ENCODE measurements around the gene PTPRT. TPM values are rescaled to one million over a fixed set of nuclear protein-coding genes. Genes with fewer than 3 reads are reported as not detected.

Gene PTPRT
- total RNA-seq, 1 donor from 2014 or later = not detected

DNA sequence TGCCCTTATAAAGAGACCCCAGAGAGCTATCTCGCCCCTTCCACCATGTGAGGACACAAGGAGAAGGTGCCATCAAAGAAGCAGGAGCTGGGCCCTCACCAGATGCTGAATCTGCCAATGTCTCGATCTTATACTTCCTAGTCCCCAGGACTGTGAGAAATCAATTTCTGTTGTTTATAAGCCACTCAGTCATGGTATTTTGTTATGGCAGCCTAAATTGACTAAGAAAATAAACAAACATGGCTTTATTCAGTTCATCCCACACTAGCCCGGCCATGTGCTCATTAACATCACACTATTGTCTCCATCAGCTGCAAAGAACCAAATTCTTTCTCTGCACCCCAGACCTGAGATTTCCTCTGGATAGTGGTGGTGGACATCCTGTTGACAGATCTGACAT, 302.4 kb downstream of the PTPRT start:
- no peak overlapping the region for H3K4me3 Mint-ChIP-seq
- H3K27me3 Mint-ChIP-seq (ENCODE audit: insufficient read depth) = no peaks in the 10 kb centered on the region
- intact Hi-C loops (cut with micrococcal nuclease) = no loop called here

GRCh38 chr20:42886801-42887200, 302.9 kb downstream of the PTPRT start:
- H3K4me1 Mint-ChIP-seq (ENCODE audit: low read depth) = no peaks in the 10 kb centered on the region
- intact Hi-C loops (cut with micrococcal nuclease) = no loop called here
- no peak overlapping the region for H3K27ac Mint-ChIP-seq
- no peaks in the 10 kb centered on the region for H3K36me3 Mint-ChIP-seq (ENCODE audit: low read depth)
- H3K27me3 Mint-ChIP-seq (ENCODE audit: insufficient read depth) = no peaks in the 10 kb centered on the region
- H3K4me3 Mint-ChIP-seq = no peak overlapping the region
- H3K9me3 Mint-ChIP-seq = no peaks in the 10 kb centered on the region
- DNase-seq (ENCODE audit: low spot score) = no peak

More for the DNA sequence above, 302.4 kb downstream of the PTPRT start:
- Mint-ChIP-seq H3K9me3 (no peaks in the 10 kb centered on the region), H3K27ac (no peak overlapping the region), H3K36me3 (ENCODE audit: low read depth) (no peaks in the 10 kb centered on the region), H3K4me1 (ENCODE audit: low read depth) (no peaks in the 10 kb centered on the region)
- no peak for DNase-seq (ENCODE audit: low spot score)

GRCh38 chr20:42886046-42886445, 303.7 kb downstream of the PTPRT start:
- Mint-ChIP-seq H3K4me1 (ENCODE audit: low read depth) (no peaks in the 10 kb centered on the region), H3K9me3 (no peaks in the 10 kb centered on the region), H3K27me3 (ENCODE audit: insufficient read depth) (no peaks in the 10 kb centered on the region), H3K4me3 (no peak overlapping the region), H3K36me3 (ENCODE audit: low read depth) (no peaks in the 10 kb centered on the region), H3K27ac (no peak overlapping the region)
- intact Hi-C loops (cut with micrococcal nuclease) = no loop called here
- DNase-seq (ENCODE audit: low spot score) = no peak

GRCh38 chr20:42875581-42875980, 314.1 kb downstream of the PTPRT start:
- Mint-ChIP-seq H3K27me3 (ENCODE audit: insufficient read depth) (no peaks in the 10 kb centered on the region), H3K4me1 (ENCODE audit: low read depth) (no peaks in the 10 kb centered on the region), H3K9me3 (peaks cover 3% of the 10 kb centered on the region), H3K27ac (no peak overlapping the region), H3K36me3 (ENCODE audit: low read depth) (no peaks in the 10 kb centered on the region), H3K4me3 (no peak overlapping the region)
- no peak for DNase-seq (ENCODE audit: low spot score)
- intact Hi-C loops (cut with micrococcal nuclease) = no loop called here

- Mint-ChIP-seq H3K4me1 (ENCODE audit: low read depth) (no peaks in the 10 kb centered on the region), H3K4me3 (no peak overlapping the region), H3K36me3 (ENCODE audit: low read depth) (no peaks in the 10 kb centered on the region), H3K9me3 (peaks cover 3% of the 10 kb centered on the region), H3K27me3 (ENCODE audit: insufficient read depth) (no peaks in the 10 kb centered on the region), H3K27ac (no peak overlapping the region)
- intact Hi-C loops (cut with micrococcal nuclease) = no loop called here
- no peak for DNase-seq (ENCODE audit: low spot score)
These were observed 316.4 kb downstream of the PTPRT start for GRCh38 chr20:42873259-42873658.

GRCh38 chr20:42864116-42864515, 325.6 kb downstream of the PTPRT start:
- intact Hi-C loops (cut with micrococcal nuclease) = no loop called here
- Mint-ChIP-seq H3K4me1 (ENCODE audit: low read depth) (no peaks in the 10 kb centered on the region), H3K9me3 (no peaks in the 10 kb centered on the region), H3K27me3 (ENCODE audit: insufficient read depth) (no peaks in the 10 kb centered on the region), H3K4me3 (no peak overlapping the region), H3K27ac (no peak overlapping the region), H3K36me3 (ENCODE audit: low read depth) (no peaks in the 10 kb centered on the region)
- no peak for DNase-seq (ENCODE audit: low spot score)

- no peaks in the 10 kb centered on the region for H3K36me3 Mint-ChIP-seq (ENCODE audit: low read depth)
- H3K4me3 Mint-ChIP-seq = no peak overlapping the region
- H3K27me3 Mint-ChIP-seq (ENCODE audit: insufficient read depth) = no peaks in the 10 kb centered on the region
- no peak for DNase-seq (ENCODE audit: low spot score)
- no peaks in the 10 kb centered on the region for H3K4me1 Mint-ChIP-seq (ENCODE audit: low read depth)
- intact Hi-C loops (cut with micrococcal nuclease) = no loop called here
- H3K9me3 Mint-ChIP-seq = peaks cover 3% of the 10 kb centered on the region
- no peak overlapping the region for H3K27ac Mint-ChIP-seq
These were observed 327.3 kb downstream of the PTPRT start for GRCh38 chr20:42862446-42862845.

- DNase-seq (ENCODE audit: low spot score) = no peak
- Mint-ChIP-seq H3K4me3 (no peak overlapping the region), H3K27me3 (ENCODE audit: insufficient read depth) (no peaks in the 10 kb centered on the region), H3K4me1 (ENCODE audit: low read depth) (no peaks in the 10 kb centered on the region), H3K27ac (no peak overlapping the region), H3K36me3 (ENCODE audit: low read depth) (no peaks in the 10 kb centered on the region), H3K9me3 (peaks cover 3% of the 10 kb centered on the region)
- intact Hi-C loops (cut with micrococcal nuclease) = no loop called here
These were observed 332.3 kb downstream of the PTPRT start for GRCh38 chr20:42857446-42857845.

- Mint-ChIP-seq H3K27ac (no peak overlapping the region), H3K9me3 (peaks cover 3% of the 10 kb centered on the region), H3K36me3 (ENCODE audit: low read depth) (no peaks in the 10 kb centered on the region), H3K4me3 (no peak overlapping the region), H3K27me3 (ENCODE audit: insufficient read depth) (no peaks in the 10 kb centered on the region), H3K4me1 (ENCODE audit: low read depth) (no peaks in the 10 kb centered on the region)
- no peak for DNase-seq (ENCODE audit: low spot score)
- intact Hi-C loops (cut with micrococcal nuclease) = no loop called here
These were observed 333.8 kb downstream of the PTPRT start for GRCh38 chr20:42855896-42856295.

DNA sequence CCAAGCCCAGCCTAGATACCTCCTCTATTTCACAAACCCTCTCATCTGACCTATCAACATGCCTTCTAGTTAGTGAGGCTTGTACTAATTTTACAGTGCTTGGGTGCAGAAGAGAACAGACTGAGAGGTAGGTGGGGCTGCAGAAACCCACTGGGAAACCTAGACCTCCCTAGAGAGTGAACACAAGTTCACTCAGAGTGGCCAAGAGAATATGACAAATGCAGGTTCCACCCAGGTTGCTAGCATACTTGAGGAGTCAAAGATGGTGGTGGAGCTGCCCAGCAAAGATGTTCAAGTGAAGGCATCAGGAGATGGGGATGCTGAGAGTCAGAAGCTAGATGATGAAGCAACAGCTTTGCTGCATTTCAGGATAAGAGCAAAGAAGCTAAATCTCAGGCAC, 337.0 kb downstream of the PTPRT start:
- no peaks in the 10 kb centered on the region for H3K9me3 Mint-ChIP-seq
- H3K27ac Mint-ChIP-seq = no peak overlapping the region
- intact Hi-C loops (cut with micrococcal nuclease) = no loop called here
- H3K27me3 Mint-ChIP-seq (ENCODE audit: insufficient read depth) = no peaks in the 10 kb centered on the region
- H3K4me1 Mint-ChIP-seq (ENCODE audit: low read depth) = no peaks in the 10 kb centered on the region
- no peaks in the 10 kb centered on the region for H3K36me3 Mint-ChIP-seq (ENCODE audit: low read depth)
- H3K4me3 Mint-ChIP-seq = no peak overlapping the region
- no peak for DNase-seq (ENCODE audit: low spot score)

DNA sequence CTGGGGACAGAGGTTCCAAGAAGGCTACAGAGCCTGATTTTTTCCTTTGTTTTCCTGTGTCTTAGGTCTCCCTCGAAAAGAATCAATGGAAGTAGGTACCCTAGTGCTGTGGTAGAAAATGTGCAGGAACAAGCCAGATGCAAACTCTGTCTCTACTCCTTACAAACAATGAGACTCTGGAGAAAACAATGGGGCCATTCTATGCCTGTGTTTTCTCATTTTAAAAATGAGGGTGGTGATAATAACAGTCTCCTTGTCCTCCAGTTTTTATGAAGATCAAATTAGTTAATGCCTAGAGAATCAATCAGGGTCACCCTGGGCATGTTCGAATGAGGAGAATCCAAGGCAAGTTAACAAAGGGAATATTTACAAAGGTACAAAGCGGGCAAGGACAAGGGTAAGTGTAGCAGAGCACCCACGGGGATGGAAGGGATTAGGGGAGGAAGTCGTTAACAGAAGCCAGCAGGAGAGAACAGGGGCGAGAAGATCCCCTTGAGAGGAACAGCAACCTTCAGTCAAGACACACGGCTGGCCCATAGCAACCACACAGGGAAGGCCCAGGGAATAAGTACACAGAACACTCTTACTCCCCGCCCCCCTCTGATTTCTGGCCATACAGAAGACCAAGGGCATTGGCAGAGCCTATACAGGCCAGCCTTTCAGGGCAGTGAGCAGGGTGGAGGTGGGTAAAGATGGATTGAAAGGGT, 342.8 kb downstream of the PTPRT start:
- Mint-ChIP-seq H3K9me3 (peaks cover 15% of the 10 kb centered on the region), H3K27me3 (ENCODE audit: insufficient read depth) (no peaks in the 10 kb centered on the region), H3K4me1 (ENCODE audit: low read depth) (no peaks in the 10 kb centered on the region), H3K27ac (no peak overlapping the region), H3K4me3 (no peak overlapping the region), H3K36me3 (ENCODE audit: low read depth) (no peaks in the 10 kb centered on the region)
- no peak for DNase-seq (ENCODE audit: low spot score)
- intact Hi-C loops (cut with micrococcal nuclease) = no loop called here

DNA sequence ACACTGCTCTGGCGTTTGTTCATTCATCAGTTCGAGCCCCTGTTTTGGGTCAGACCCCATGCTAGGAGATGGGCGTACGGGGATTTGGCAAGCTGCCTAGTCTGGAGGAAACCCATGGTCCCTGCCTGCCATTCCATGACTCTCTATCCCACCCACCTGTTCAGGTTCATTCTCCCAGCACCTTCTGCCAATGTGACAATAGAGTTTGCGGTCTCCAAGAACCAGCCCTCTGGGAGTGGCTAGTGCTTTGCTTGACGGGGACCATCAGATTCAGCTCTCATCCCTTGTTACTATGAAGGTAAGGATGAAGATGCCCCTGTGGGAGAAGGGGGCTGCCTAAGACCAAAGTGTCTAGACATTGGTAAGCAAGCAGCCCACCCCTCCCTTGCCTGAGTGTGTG, 345.0 kb downstream of the PTPRT start:
- Mint-ChIP-seq H3K4me3 (no peak overlapping the region), H3K9me3 (peaks cover 15% of the 10 kb centered on the region), H3K36me3 (ENCODE audit: low read depth) (no peaks in the 10 kb centered on the region), H3K27ac (no peak overlapping the region), H3K27me3 (ENCODE audit: insufficient read depth) (no peaks in the 10 kb centered on the region), H3K4me1 (ENCODE audit: low read depth) (no peaks in the 10 kb centered on the region)
- DNase-seq (ENCODE audit: low spot score) = no peak
- intact Hi-C loops (cut with micrococcal nuclease) = no loop called here

GRCh38 chr20:42837456-42837855, 352.2 kb downstream of the PTPRT start:
- Mint-ChIP-seq H3K4me3 (no peak overlapping the region), H3K9me3 (peaks cover 13% of the 10 kb centered on the region)

DNA sequence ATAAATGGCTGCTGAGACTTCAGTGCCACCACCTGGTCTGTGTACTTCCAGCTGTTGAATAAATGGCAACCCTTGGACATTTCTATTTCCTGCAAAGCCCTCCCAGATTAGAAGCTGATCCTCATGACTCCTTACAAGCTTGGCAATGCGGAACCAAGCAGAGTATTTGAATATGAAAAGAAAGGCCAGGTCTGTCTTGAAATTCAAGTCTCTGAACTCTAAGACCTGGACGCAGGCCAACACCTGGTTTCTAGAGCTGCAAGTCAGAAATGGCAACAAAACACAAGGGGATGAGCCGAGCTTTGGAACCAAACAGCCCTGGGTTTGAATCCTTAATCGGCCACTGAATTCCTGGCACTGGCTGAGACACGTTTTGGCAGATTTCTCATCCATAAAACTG, 353.4 kb downstream of the PTPRT start:
- no peak overlapping the region for H3K4me3 Mint-ChIP-seq
- no peak overlapping the region for H3K27ac Mint-ChIP-seq
- peaks cover 13% of the 10 kb centered on the region for H3K9me3 Mint-ChIP-seq
- H3K27me3 Mint-ChIP-seq (ENCODE audit: insufficient read depth) = peaks cover 2% of the 10 kb centered on the region
- no peak for DNase-seq (ENCODE audit: low spot score)
- intact Hi-C loops (cut with micrococcal nuclease) = no loop called here
- H3K36me3 Mint-ChIP-seq (ENCODE audit: low read depth) = no peaks in the 10 kb centered on the region
- no peaks in the 10 kb centered on the region for H3K4me1 Mint-ChIP-seq (ENCODE audit: low read depth)

More at GRCh38 chr20:42837456-42837855, 352.2 kb downstream of the PTPRT start:
- Mint-ChIP-seq H3K36me3 (ENCODE audit: low read depth) (no peaks in the 10 kb centered on the region), H3K4me1 (ENCODE audit: low read depth) (no peaks in the 10 kb centered on the region), H3K27me3 (ENCODE audit: insufficient read depth) (peaks cover under 1% of the 10 kb centered on the region), H3K27ac (no peak overlapping the region)
- intact Hi-C loops (cut with micrococcal nuclease) = no loop called here
- DNase-seq (ENCODE audit: low spot score) = no peak

Measured in activated T-helper 1 cell treated with anti-CD3 and anti-CD28 coated beads, Interleukin-12 subunit alpha, Interleukin-12 subunit beta, Interleukin-2, Interleukin-4 antibody, amounts not matched to agents 30 ng/mL and 10 ng/mL and 1 ng/mL, durations not matched to agents 14 hours and 24 hours and 36 hours (primary cell).